H9 (cell line): ENCODE results near the gene SLC36A2. TPM values are rescaled to one million over a fixed set of nuclear protein-coding genes. Genes with fewer than 3 reads are reported as not detected.

Source experiments
- DNase-seq: peaks from one replicate; pipeline ENCODE4 v3.0.0-alpha.2; 2017
- H2AFZ ChIP-seq: one replicate; pipeline ENCODE4 v1.6.1; 2013; ENCODE audit warnings: mild to moderate bottlenecking, low read length, control low read depth, moderate library complexity
- H2AK5ac ChIP-seq: 2 replicates; pipeline ENCODE4 v1.6.1; 2013; ENCODE audit warnings: low read length, control low read depth, mixed read lengths; ENCODE audit not compliant: insufficient read length
- H2BK120ac ChIP-seq: one replicate; pipeline ENCODE4 v1.6.1; 2013; ENCODE audit warnings: low read depth, mild to moderate bottlenecking, low read length, control low read depth, inconsistent platforms; ENCODE audit not compliant: poor library complexity, severe bottlenecking
- H2BK12ac ChIP-seq: 2 replicates; pipeline ENCODE4 v1.6.1; 2013; ENCODE audit warnings: low read length, control low read depth, mixed read lengths, low read depth; ENCODE audit not compliant: insufficient read length
- H2BK15ac ChIP-seq: 2 replicates; pipeline ENCODE4 v1.6.1; 2013; ENCODE audit warnings: low read depth, low read length, control low read depth
- H2BK20ac ChIP-seq: one replicate; pipeline ENCODE4 v1.6.1; 2013; ENCODE audit warnings: low read depth, mild to moderate bottlenecking, low read length, control low read depth, inconsistent platforms; ENCODE audit not compliant: poor library complexity, severe bottlenecking
- H2BK5ac ChIP-seq: 2 replicates; pipeline ENCODE4 v1.6.1; 2013; ENCODE audit warnings: low read length, control low read depth, mixed read lengths; ENCODE audit not compliant: insufficient read length
- H3K14ac ChIP-seq: 2 replicates; pipeline ENCODE4 v1.6.1; 2013; ENCODE audit warnings: low read length, control low read depth; ENCODE audit not compliant: insufficient read depth
- H3K18ac ChIP-seq: 2 replicates; pipeline ENCODE4 v1.6.1; 2013; ENCODE audit warnings: low read depth, mild to moderate bottlenecking, mixed read lengths, low read length, control low read depth; ENCODE audit not compliant: insufficient read length
- H3K23ac ChIP-seq: 2 replicates; pipeline ENCODE4 v1.6.1; 2013; ENCODE audit warnings: low read length, control low read depth, mixed read lengths, low read depth; ENCODE audit not compliant: insufficient read length
- H3K23me2 ChIP-seq: 2 replicates; pipeline ENCODE4 v1.6.1; 2013; ENCODE audit warnings: low read depth, mild to moderate bottlenecking, mixed read lengths, low read length, control low read depth; ENCODE audit not compliant: insufficient read length, poor library complexity, severe bottlenecking
- H3K27ac ChIP-seq: 2 replicates; pipeline ENCODE4 v1.5.1; 2013; ENCODE audit warnings: low read length, control low read depth, mixed read lengths, low read depth; ENCODE audit not compliant: insufficient read length
- H3K27me3 ChIP-seq: 2 replicates; pipeline ENCODE4 v1.6.1; 2013; ENCODE audit warnings: low read length, control low read depth, inconsistent platforms; ENCODE audit not compliant: insufficient read depth
- H3K4ac ChIP-seq: 2 replicates; pipeline ENCODE4 v1.6.1; 2013; ENCODE audit warnings: low read depth, mild to moderate bottlenecking, control low read depth, inconsistent platforms, low read length, moderate library complexity
- H3K4me1 ChIP-seq: 2 replicates; pipeline ENCODE4 v1.6.1; 2013; ENCODE audit warnings: low read length, control low read depth, inconsistent platforms; ENCODE audit not compliant: insufficient read depth
- H3K4me2 ChIP-seq: 2 replicates; pipeline ENCODE4 v1.6.1; 2013; ENCODE audit warnings: low read length, control low read depth, mixed read lengths; ENCODE audit not compliant: insufficient read length, insufficient read depth
- H3K56ac ChIP-seq: 2 replicates; pipeline ENCODE4 v1.6.1; 2013; ENCODE audit warnings: low read depth, mild to moderate bottlenecking, mixed read lengths, low read length, control low read depth; ENCODE audit not compliant: insufficient read length
- H3K79me1 ChIP-seq: 2 replicates; pipeline ENCODE4 v1.6.1; 2013; ENCODE audit warnings: low read depth, mild to moderate bottlenecking, moderate library complexity, low read length, control low read depth, inconsistent platforms; ENCODE audit not compliant: insufficient read depth, poor library complexity, severe bottlenecking
- H3K79me2 ChIP-seq: 2 replicates; pipeline ENCODE4 v1.6.1; 2013; ENCODE audit warnings: low read length, control low read depth, inconsistent platforms; ENCODE audit not compliant: insufficient read depth
- H3K9ac ChIP-seq: 2 replicates; pipeline ENCODE4 v1.6.1; 2013; ENCODE audit warnings: low read length, control low read depth, mixed read lengths; ENCODE audit not compliant: insufficient read length; ENCODE audit errors: extremely low read depth
- H3K9me3 ChIP-seq: one replicate; pipeline ENCODE4 v1.6.1; 2013; ENCODE audit warnings: low read depth, low read length, inconsistent platforms; ENCODE audit not compliant: control insufficient read depth
- H3T11ph ChIP-seq: one replicate; pipeline ENCODE4 v1.6.1; 2013; ENCODE audit warnings: mild to moderate bottlenecking, low read length, control low read depth, inconsistent platforms
- H4K20me1 ChIP-seq: one replicate; pipeline ENCODE4 v1.6.1; 2013; ENCODE audit not compliant: control insufficient read depth, insufficient read length, insufficient read depth
- H4K5ac ChIP-seq: 2 replicates; pipeline ENCODE4 v1.6.1; 2013; ENCODE audit warnings: low read depth, mild to moderate bottlenecking, mixed read lengths, low read length, control low read depth; ENCODE audit not compliant: insufficient read length
- H4K8ac ChIP-seq: replicated peaks from 2 replicates; pipeline ENCODE4 v1.6.1; 2013; ENCODE audit warnings: low read length, control low read depth, mixed read lengths, low read depth; ENCODE audit not compliant: insufficient read length
- H4K91ac ChIP-seq: 2 replicates; pipeline ENCODE4 v1.6.1; 2013; ENCODE audit warnings: low read depth, mild to moderate bottlenecking, moderate library complexity, mixed read lengths, low read length, control low read depth; ENCODE audit not compliant: insufficient read length
- H3K27ac Mint-ChIP-seq, 3 experiments: 2 replicates in 2 of 3; 3 replicates in 1 of 3; pipeline ENCODE4 v1.8.0; 2020 to 2021; ENCODE audit warnings: mixed read lengths in 3 of 3, mild to moderate bottlenecking in 1 of 3, moderate library complexity in 1 of 3
- H3K27me3 Mint-ChIP-seq: 2 replicates; pipeline ENCODE4 v1.8.0; 2021; ENCODE audit warnings: low read depth, mild to moderate bottlenecking, moderate library complexity, mixed read lengths
- H3K36me3 Mint-ChIP-seq, 3 experiments: 2 replicates in 2 of 3; 3 replicates in 1 of 3; pipeline ENCODE4 v1.8.0; 2020 to 2021; ENCODE audit warnings: low read depth in 3 of 3, mixed read lengths in 3 of 3; ENCODE audit not compliant: insufficient read depth in 1 of 3
- H3K4me1 Mint-ChIP-seq, 2 experiments: 2 replicates each; pipeline ENCODE4 v1.8.0; 2020; ENCODE audit warnings: mixed read lengths in 2 of 2
- H3K4me3 Mint-ChIP-seq, 2 experiments: 2 replicates in 1 of 2; 3 replicates in 1 of 2; pipeline ENCODE4 v1.8.0; 2020 to 2021; ENCODE audit warnings: mild to moderate bottlenecking in 2 of 2, mixed read lengths in 2 of 2, moderate library complexity in 1 of 2
- H3K9me3 Mint-ChIP-seq, 2 experiments: 2 replicates in 1 of 2; 3 replicates in 1 of 2; pipeline ENCODE4 v1.8.0; 2020; ENCODE audit warnings: mild to moderate bottlenecking in 2 of 2, mixed read lengths in 2 of 2, moderate library complexity in 1 of 2
- WGBS: extraction: QIAGEN DNeasy Blood & Tissue Kit; methylation state at CpG from one replicate; pipeline ENCODE4 v1.1.7; 2013; ENCODE audit warnings: missing lambda C conversion rate, low lambda C conversion rate, mixed read lengths; ENCODE audit not compliant: insufficient read length; ENCODE audit errors: extremely low coverage; 5-methylcytosine and 5-hydroxymethylcytosine counted together
- total RNA-seq: library from RNA; stranded (reverse); gene quantifications from 2 replicates; pipeline ENCODE4 v1.2.1, GENCODE V29; 2021
- TF ChIP-seq, protein P1 (sequence below): fragments of 200-600 bp; sonication (generic); conservative IDR thresholded peaks from 3 replicates; pipeline ENCODE4 v1.8.0; 2021; ENCODE audit warnings: antibody characterized with exemption, mild to moderate bottlenecking

The SLC36A2 gene
- total RNA-seq, 1 experiment from 2014 or later = 0.15 TPM

DNA sequence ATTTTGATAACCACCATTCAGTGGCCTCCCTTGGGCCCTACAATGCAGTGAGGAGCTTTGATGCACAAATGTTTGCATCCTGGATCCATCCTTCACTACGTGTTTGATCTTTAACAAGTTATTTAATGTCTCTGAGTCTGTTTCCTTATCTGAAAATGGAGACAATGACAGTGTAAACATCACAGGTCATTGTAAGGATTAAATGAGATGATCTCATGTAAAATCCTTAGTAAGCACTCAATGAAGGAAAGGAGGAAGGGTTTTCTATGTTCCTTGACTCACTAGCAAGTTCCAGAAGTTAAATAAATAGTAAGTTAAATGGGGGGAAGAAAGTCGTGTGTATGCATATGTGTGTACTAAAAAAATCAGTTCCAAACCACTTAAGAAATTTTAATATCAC is 34.0 kb downstream of the SLC36A2 start:
- H3T11ph ChIP-seq = no peak overlapping the region
- no peak overlapping the region for H2BK120ac ChIP-seq
- H3K9ac ChIP-seq = no peak overlapping the region
- no CpG with 5 or more reads among the region's 2 CpGs for WGBS
- no peak for DNase-seq
- peaks cover 0 to 4% (median 0%) of the 10 kb centered on the region in 3 experiments; a peak in 1 of 7 replicates for H3K36me3 Mint-ChIP-seq
- H3K4me1 Mint-ChIP-seq = peaks cover 19 to 20% of the 10 kb centered on the region in 2 experiments
- no peak overlapping the region for H4K5ac ChIP-seq
- no peak overlapping the region for H3K4ac ChIP-seq
- H2AFZ ChIP-seq = no peak overlapping the region
- no peaks in the 10 kb centered on the region for H3K4me1 ChIP-seq
- H3K4me2 ChIP-seq = no peak overlapping the region
- TF ChIP-seq, protein P1, sequence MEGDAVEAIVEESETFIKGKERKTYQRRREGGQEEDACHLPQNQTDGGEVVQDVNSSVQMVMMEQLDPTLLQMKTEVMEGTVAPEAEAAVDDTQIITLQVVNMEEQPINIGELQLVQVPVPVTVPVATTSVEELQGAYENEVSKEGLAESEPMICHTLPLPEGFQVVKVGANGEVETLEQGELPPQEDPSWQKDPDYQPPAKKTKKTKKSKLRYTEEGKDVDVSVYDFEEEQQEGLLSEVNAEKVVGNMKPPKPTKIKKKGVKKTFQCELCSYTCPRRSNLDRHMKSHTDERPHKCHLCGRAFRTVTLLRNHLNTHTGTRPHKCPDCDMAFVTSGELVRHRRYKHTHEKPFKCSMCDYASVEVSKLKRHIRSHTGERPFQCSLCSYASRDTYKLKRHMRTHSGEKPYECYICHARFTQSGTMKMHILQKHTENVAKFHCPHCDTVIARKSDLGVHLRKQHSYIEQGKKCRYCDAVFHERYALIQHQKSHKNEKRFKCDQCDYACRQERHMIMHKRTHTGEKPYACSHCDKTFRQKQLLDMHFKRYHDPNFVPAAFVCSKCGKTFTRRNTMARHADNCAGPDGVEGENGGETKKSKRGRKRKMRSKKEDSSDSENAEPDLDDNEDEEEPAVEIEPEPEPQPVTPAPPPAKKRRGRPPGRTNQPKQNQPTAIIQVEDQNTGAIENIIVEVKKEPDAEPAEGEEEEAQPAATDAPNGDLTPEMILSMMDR = no peak
- H3K23ac ChIP-seq = no peak overlapping the region
- no peak overlapping the region for H2AK5ac ChIP-seq
- H3K18ac ChIP-seq = no peak overlapping the region
- no peak overlapping the region for H3K56ac ChIP-seq
- H2BK15ac ChIP-seq = no peak overlapping the region
- H3K9me3 ChIP-seq = no peaks in the 10 kb centered on the region
- no peaks in the 10 kb centered on the region for H3K27me3 ChIP-seq
- no peaks in the 10 kb centered on the region; the same call in 1 of the 2 replicates for H3K27me3 Mint-ChIP-seq
- peaks cover 5 to 12% of the 10 kb centered on the region in 2 experiments; a peak in 3 of 5 replicates for H3K9me3 Mint-ChIP-seq
- no peak overlapping the region for H2BK20ac ChIP-seq
- H3K27ac Mint-ChIP-seq = 0 out of 7 replicates have a peak overlapping the region, but pooled peaks of 1 of the 3 experiments have one; percentile 94
- no peak overlapping the region for H3K4me3 Mint-ChIP-seq
- H4K91ac ChIP-seq = no peak overlapping the region
- H2BK12ac ChIP-seq = no peak overlapping the region
- no peak overlapping the region for H4K8ac ChIP-seq
- no peaks in the 10 kb centered on the region for H3K23me2 ChIP-seq
- no peaks in the 10 kb centered on the region for H3K79me2 ChIP-seq
- no peaks in the 10 kb centered on the region for H4K20me1 ChIP-seq
- no peak overlapping the region for H3K14ac ChIP-seq
- H2BK5ac ChIP-seq = no peak overlapping the region
- H3K27ac ChIP-seq = no peak overlapping the region
- no peaks in the 10 kb centered on the region for H3K79me1 ChIP-seq
